ENCODE data around the gene SAC3D1. TPM values are rescaled to one million over a fixed set of nuclear protein-coding genes. Genes with fewer than 3 reads are reported as not detected.
"Not testable (repeated sequence)": the region's sequence is repeated elsewhere in the genome, so short reads cannot be mapped to it uniquely, and the experiment has no call there.

SAC3D1 gene
- total RNA-seq (2014; rRNA removed; shearing (Covaris generic)) = 4.7 and 4.8 TPM in 2 replicates
- polyA plus RNA-seq (2015; cell fraction: cytosol; rRNA removed) = 18.4 and 23.1 TPM in 2 replicates
- polyA plus RNA-seq (2015; cell fraction: nucleus; rRNA removed) = 1.1 and 6.3 TPM in 2 replicates

GRCh38 chr11:65040847-65041622 is at the start of gene SAC3D1:
TSS of gene SAC3D1 (plus strand) at chr11:65041210. CDS start at chr11:65041293, 83 bp downstream.
- in situ Hi-C loops (cut with HindIII; ENCODE audit: low pct_unique_long_range_greater_than_20kb, low sequenced_read_pairs) = no loop called here
- DNase-seq (ENCODE audit: low read depth, low spot score) = peak; percentile 94

- no peak for DNase-seq (ENCODE audit: low read depth, low spot score)
- in situ Hi-C loops (cut with HindIII; ENCODE audit: low pct_unique_long_range_greater_than_20kb, low sequenced_read_pairs) = no loop called here
Measured at GRCh38 chr11:64994318-64994717, 46.7 kb upstream of the SAC3D1 start.

- no peak for DNase-seq (ENCODE audit: low read depth, low spot score)
- in situ Hi-C loops (cut with HindIII; ENCODE audit: low pct_unique_long_range_greater_than_20kb, low sequenced_read_pairs) = no loop called here
Measured at GRCh38 chr11:64996327-64996709, 44.7 kb upstream of the SAC3D1 start.

GRCh38 chr11:64996710-64997380 is 44.2 kb upstream of the SAC3D1 start, which contains the start of gene BATF2:
TSS of gene BATF2 (minus strand) at chr11:64996971. CDS start at chr11:64996914, 57 bp downstream.
- in situ Hi-C loops (cut with HindIII; ENCODE audit: low pct_unique_long_range_greater_than_20kb, low sequenced_read_pairs) = no loop called here
- peak; percentile 62 for DNase-seq (ENCODE audit: low read depth, low spot score)

- in situ Hi-C loops (cut with HindIII; ENCODE audit: low pct_unique_long_range_greater_than_20kb, low sequenced_read_pairs) = no loop called here
- DNase-seq (ENCODE audit: low read depth, low spot score) = peak; percentile 28
Measured at GRCh38 chr11:64998141-64998540, 42.9 kb upstream of the SAC3D1 start.

GRCh38 chr11:64998690-64999431 is 42.1 kb upstream of the SAC3D1 start:
- DNase-seq (ENCODE audit: low read depth, low spot score) = no peak
- in situ Hi-C loops (cut with HindIII; ENCODE audit: low pct_unique_long_range_greater_than_20kb, low sequenced_read_pairs) = no loop called here

- in situ Hi-C loops (cut with HindIII; ENCODE audit: low pct_unique_long_range_greater_than_20kb, low sequenced_read_pairs) = no loop called here
- no peak for DNase-seq (ENCODE audit: low read depth, low spot score)
Measured at GRCh38 chr11:64999478-64999877, 41.5 kb upstream of the SAC3D1 start.

- no peak for DNase-seq (ENCODE audit: low read depth, low spot score)
- in situ Hi-C loops (cut with HindIII; ENCODE audit: low pct_unique_long_range_greater_than_20kb, low sequenced_read_pairs) = no loop called here
Measured at GRCh38 chr11:65002706-65003105, 38.3 kb upstream of the SAC3D1 start.

- in situ Hi-C loops (cut with HindIII; ENCODE audit: low pct_unique_long_range_greater_than_20kb, low sequenced_read_pairs) = no loop called here
- DNase-seq (ENCODE audit: low read depth, low spot score) = no peak
Measured at GRCh38 chr11:65003282-65003681, 37.7 kb upstream of the SAC3D1 start.

GRCh38 chr11:65003968-65004367 is 37.0 kb upstream of the SAC3D1 start:
- DNase-seq (ENCODE audit: low read depth, low spot score); in situ Hi-C loops (cut with HindIII; ENCODE audit: low pct_unique_long_range_greater_than_20kb, low sequenced_read_pairs): not testable (repeated sequence)

- DNase-seq (ENCODE audit: low read depth, low spot score) = no peak
- in situ Hi-C loops (cut with HindIII; ENCODE audit: low pct_unique_long_range_greater_than_20kb, low sequenced_read_pairs) = no loop called here
Measured at GRCh38 chr11:65008016-65008415, 33.0 kb upstream of the SAC3D1 start.

- no peak for DNase-seq (ENCODE audit: low read depth, low spot score)
- in situ Hi-C loops (cut with HindIII; ENCODE audit: low pct_unique_long_range_greater_than_20kb, low sequenced_read_pairs) = no loop called here
Measured at GRCh38 chr11:65008873-65009272, 32.1 kb upstream of the SAC3D1 start.

GRCh38 chr11:65013130-65013887 is 27.7 kb upstream of the SAC3D1 start:
- in situ Hi-C loops (cut with HindIII; ENCODE audit: low pct_unique_long_range_greater_than_20kb, low sequenced_read_pairs) = no loop called here
- DNase-seq (ENCODE audit: low read depth, low spot score) = peak; percentile 79

- in situ Hi-C loops (cut with HindIII; ENCODE audit: low pct_unique_long_range_greater_than_20kb, low sequenced_read_pairs) = no loop called here
Measured at GRCh38 chr11:65013888-65014725, 26.9 kb upstream of the SAC3D1 start, which contains the start of gene ARL2. TSS of gene ARL2 (plus strand) at chr11:65014160. CDS start at chr11:65014208, 48 bp downstream.

GRCh38 chr11:65014726-65015227 is 26.2 kb upstream of the SAC3D1 start:
- in situ Hi-C loops (cut with HindIII; ENCODE audit: low pct_unique_long_range_greater_than_20kb, low sequenced_read_pairs) = no loop called here
- DNase-seq (ENCODE audit: low read depth, low spot score) = no peak

More at GRCh38 chr11:65013888-65014725, 26.9 kb upstream of the SAC3D1 start, which contains the start of gene ARL2:
- peak; percentile 82 for DNase-seq (ENCODE audit: low read depth, low spot score)

- DNase-seq (ENCODE audit: low read depth, low spot score) = no peak
- in situ Hi-C loops (cut with HindIII; ENCODE audit: low pct_unique_long_range_greater_than_20kb, low sequenced_read_pairs) = no loop called here
Measured at GRCh38 chr11:65016705-65017104, 24.3 kb upstream of the SAC3D1 start.
